HEK293 (cell line): Measurements from ENCODE around the gene SAMD3.
"Not testable (repeated sequence)": the region's sequence is repeated elsewhere in the genome, so short reads cannot be mapped to it uniquely, and the experiment has no call there.

Experiments used
- CTCF ChIA-PET: fragments of 350-600 bp; formaldehyde crosslinking; extraction: SDS; loops from one replicate; lab custom pipeline; 2021; ENCODE audit warnings: antibody characterized with exemption; lab: Yijun Ruan, JAX
- POLR2A ChIA-PET: fragments of 300-600 bp; formaldehyde crosslinking; extraction: SDS; loops from one replicate; lab custom pipeline; 2020; ENCODE audit warnings: antibody characterized with exemption, inconsistent platforms; lab: Yijun Ruan, JAX
- H3K27ac ChIP-seq: fragments of 200-500 bp; sonication (Bioruptor generic); 2 replicates; pipeline ENCODE4 v1.5.1; 2014; ENCODE audit warnings: low read depth, low read length, control low read depth, inconsistent platforms; ENCODE audit errors: extremely low read depth
- H3K36me3 ChIP-seq, 2 experiments: fragments of 200-500 bp in 1 of 2; sonication (Bioruptor generic) in 1 of 2; 1 replicate in 1 of 2; 2 replicates in 1 of 2; pipeline ENCODE4 v1.5.1; 2014 to 2017; ENCODE audit warnings: inconsistent platforms in 2 of 2, low read length in 2 of 2; ENCODE audit not compliant: control insufficient read depth in 2 of 2, insufficient read depth in 1 of 2
- H3K4me1 ChIP-seq: fragments of 200-500 bp; sonication (Bioruptor generic); 2 replicates; pipeline ENCODE4 v1.5.1; 2014; ENCODE audit warnings: mild to moderate bottlenecking, low read length, inconsistent platforms; ENCODE audit not compliant: control insufficient read depth, insufficient read depth
- H3K4me3 ChIP-seq: 2 replicates; pipeline ENCODE4 v1.5.1; 2011; ENCODE audit warnings: low read depth, mild to moderate bottlenecking, control low read depth, low read length, moderate library complexity
- H3K9me3 ChIP-seq: fragments of 200-500 bp; sonication (Bioruptor generic); 2 replicates; pipeline ENCODE4 v1.5.1; 2014; ENCODE audit warnings: low read depth, low read length, inconsistent platforms; ENCODE audit not compliant: control insufficient read depth, insufficient read depth
- IKZF3 ChIP-seq: fragments of 450-650 bp; IDR thresholded peaks from 2 replicates; pipeline ENCODE4 v1.5.0; 2018; ENCODE audit warnings: missing biosample characterization, mild to moderate bottlenecking, missing genetic modification characterization, moderate library complexity
- KLF16 ChIP-seq: fragments of 450-650 bp; formaldehyde crosslinking; IDR thresholded peaks from 2 replicates; pipeline ENCODE4 v1.5.1; 2017; ENCODE audit warnings: missing biosample characterization, missing genetic modification characterization
- RBAK ChIP-seq: fragments of 450-650 bp; formaldehyde crosslinking; IDR thresholded peaks from 2 replicates; pipeline ENCODE4 v1.5.1; 2016; ENCODE audit warnings: missing biosample characterization, missing genetic modification characterization
- REPIN1 ChIP-seq: fragments of 450-650 bp; formaldehyde crosslinking; IDR thresholded peaks from 2 replicates; pipeline ENCODE4 v1.5.1; 2017; ENCODE audit warnings: missing biosample characterization, missing genetic modification characterization, low read depth
- SP2 ChIP-seq: fragments of 450-650 bp; formaldehyde crosslinking; IDR thresholded peaks from 2 replicates; pipeline ENCODE4 v1.5.1; 2016; ENCODE audit warnings: missing biosample characterization, missing genetic modification characterization
- ZBTB26 ChIP-seq: fragments of 450-650 bp; formaldehyde crosslinking; optimal IDR thresholded peaks from 2 replicates; pipeline ENCODE3; 2016; ENCODE audit warnings: missing biosample characterization, mild to moderate bottlenecking, missing genetic modification characterization
- ZNF121 ChIP-seq: fragments of 450-650 bp; formaldehyde crosslinking; IDR thresholded peaks from 2 replicates; pipeline ENCODE4 v1.5.1; 2016; ENCODE audit warnings: missing biosample characterization, missing genetic modification characterization
- ZNF133 ChIP-seq: fragments of 450-650 bp; formaldehyde crosslinking; IDR thresholded peaks from 2 replicates; pipeline ENCODE4 v1.5.1; 2016; ENCODE audit warnings: missing biosample characterization, missing genetic modification characterization
- ZNF146 ChIP-seq: fragments of 450-650 bp; formaldehyde crosslinking; IDR thresholded peaks from 2 replicates; pipeline ENCODE4 v1.5.1; 2016; ENCODE audit warnings: missing biosample characterization, missing genetic modification characterization
- ZNF169 ChIP-seq: fragments of 450-650 bp; formaldehyde crosslinking; IDR thresholded peaks from 2 replicates; pipeline ENCODE4 v1.5.1; 2016; ENCODE audit warnings: missing biosample characterization, missing genetic modification characterization
- ZNF221 ChIP-seq: fragments of 450-650 bp; formaldehyde crosslinking; IDR thresholded peaks from 2 replicates; pipeline ENCODE4 v1.5.1; 2017; ENCODE audit warnings: missing biosample characterization, missing genetic modification characterization, borderline replicate concordance
- ZNF23 ChIP-seq: fragments of 450-650 bp; formaldehyde crosslinking; IDR thresholded peaks from 2 replicates; pipeline ENCODE4 v1.5.1; 2016; ENCODE audit warnings: missing biosample characterization, missing genetic modification characterization, borderline replicate concordance
- ZNF660 ChIP-seq: fragments of 450-650 bp; IDR thresholded peaks from 2 replicates; pipeline ENCODE4 v1.5.1; 2018; ENCODE audit warnings: missing biosample characterization, mild to moderate bottlenecking, missing genetic modification characterization
- ZNF670 ChIP-seq: fragments of 450-650 bp; formaldehyde crosslinking; IDR thresholded peaks from 2 replicates; pipeline ENCODE4 v1.5.1; 2016; ENCODE audit warnings: missing biosample characterization, missing genetic modification characterization, low read depth
- ZNF692 ChIP-seq: fragments of 450-650 bp; formaldehyde crosslinking; IDR thresholded peaks from 2 replicates; pipeline ENCODE4 v1.5.1; 2016; ENCODE audit warnings: missing biosample characterization, missing genetic modification characterization
- ZNF704 ChIP-seq: fragments of 450-650 bp; formaldehyde crosslinking; IDR thresholded peaks from 2 replicates; pipeline ENCODE4 v1.5.1; 2016; ENCODE audit warnings: missing biosample characterization, missing genetic modification characterization
- ZNF76 ChIP-seq: fragments of 450-650 bp; formaldehyde crosslinking; IDR thresholded peaks from 2 replicates; pipeline ENCODE4; 2016; ENCODE audit warnings: low read depth, missing biosample characterization, missing genetic modification characterization, borderline replicate concordance
- ZNF768 ChIP-seq: fragments of 450-650 bp; formaldehyde crosslinking; IDR thresholded peaks from 2 replicates; pipeline ENCODE4 v1.5.1; 2018; ENCODE audit warnings: missing biosample characterization, mild to moderate bottlenecking, missing genetic modification characterization
- ZNF776 ChIP-seq: fragments of 450-650 bp; formaldehyde crosslinking; IDR thresholded peaks from 2 replicates; pipeline ENCODE4 v1.5.0; 2017; ENCODE audit warnings: missing biosample characterization, missing genetic modification characterization, borderline replicate concordance
- ZSCAN18 ChIP-seq: fragments of 450-650 bp; formaldehyde crosslinking; IDR thresholded peaks from 2 replicates; pipeline ENCODE4 v1.5.1; 2016; ENCODE audit warnings: missing biosample characterization, missing genetic modification characterization

SAMD3 gene

GRCh38 chr6:130117187-130117701 lies 105.5 kb downstream of the SAMD3 start:
- H3K4me1 ChIP-seq, H3K4me3 ChIP-seq, H3K27ac ChIP-seq, POLR2A ChIA-PET, H3K36me3 ChIP-seq, H3K9me3 ChIP-seq: not testable (repeated sequence)
- CTCF ChIA-PET = interaction anchor here (0.7 kb wide), 1 partner anchor 1238 kb away, joined by 3 read pairs; no protein-coding TSS in a partner anchor
- peak; percentile 77 for TF ChIP-seq ZNF146 (tag by site-specific recombination)

- Histone ChIP-seq H3K9me3 (no peaks in the 10 kb centered on the region), H3K4me1 (no peaks in the 10 kb centered on the region), H3K36me3 (peaks cover 0 to 9% of the 10 kb centered on the region in 2 experiments; a peak in 2 of 3 replicates), H3K27ac (no peak overlapping the region), H3K4me3 (no peak overlapping the region)
- CTCF ChIA-PET = no interaction called here
- TF ChIP-seq ZNF670 = no peak
- no peak for TF ChIP-seq ZNF692 (tag by site-specific recombination)
- TF ChIP-seq SP2 (tag by site-specific recombination) = no peak
- TF ChIP-seq ZNF169 (tag by site-specific recombination) = no peak
- TF ChIP-seq REPIN1 = no peak
- TF ChIP-seq ZNF23 (tag by site-specific recombination) = no peak
- no peak for TF ChIP-seq ZNF768 (tag by site-specific recombination)
- TF ChIP-seq ZSCAN18 (tag by site-specific recombination) = no peak
- no peak for TF ChIP-seq IKZF3
- TF ChIP-seq ZNF121 (tag by site-specific recombination) = no peak
- no peak for TF ChIP-seq ZNF76 (tag by site-specific recombination)
- TF ChIP-seq RBAK (tag by site-specific recombination) = no peak
- TF ChIP-seq ZBTB26 (tag by site-specific recombination) = no peak
- no peak for TF ChIP-seq ZNF660 (tag by site-specific recombination)
- TF ChIP-seq ZNF704 (tag by site-specific recombination) = no peak
- TF ChIP-seq ZNF221 (tag by site-specific recombination) = no peak
- TF ChIP-seq KLF16 (tag by site-specific recombination) = no peak
- TF ChIP-seq ZNF133 (tag by site-specific recombination) = no peak
- TF ChIP-seq ZNF776 (tag by site-specific recombination) = no peak
- POLR2A ChIA-PET = no interaction called here
Observed at GRCh38 chr6:130116273-130116672, 106.5 kb downstream of the SAMD3 start.
